Panc1 (cell line): ENCODE data around the gene CAP1.

ENCODE experiments used
- CTCF ChIP-seq: fragments of 450-650 bp; IDR thresholded peaks from 2 replicates; pipeline ENCODE4 v1.5.1; 2017; ENCODE audit warnings: mild to moderate bottlenecking
- POLR2AphosphoS5 ChIP-seq: IDR thresholded peaks from 2 replicates; pipeline ENCODE4 v1.6.1; 2012; ENCODE audit warnings: mild to moderate bottlenecking, low read depth, low read length, moderate library complexity

- TF ChIP-seq CTCF (no peak), POLR2AphosphoS5 (no peak)
These were observed 3.6 kb downstream of the CAP1 start for GRCh38 chr1:40044110-40044509.
